ENCODE measurements around the gene ASPG. TPM values are rescaled to one million over a fixed set of nuclear protein-coding genes. Genes with fewer than 3 reads are reported as not detected.
A peak's percentile ranks its signal among the peaks of the same experiment; 100 is the strongest.

The ASPG gene
- total RNA-seq, 3 donors from 2014 or later (not counting 1 experiment from before 2014, with no cell fraction given): not detected

GRCh38 chr14:104094709-104095425 is 9.4 kb downstream of the ASPG start:
- no peaks in the 10 kb centered on the region for H3K9me3 ChIP-seq (ENCODE audit: control insufficient read depth, insufficient read depth, low read length)
- H3K4me3 ChIP-seq (ENCODE audit: low read length): no peak overlapping the region
- H3K36me3 ChIP-seq (ENCODE audit: control insufficient read depth, insufficient read depth, low read length): no peaks in the 10 kb centered on the region
- ATAC-seq (peak; percentile 63 to 80 (median 76)), DNase-seq (peak; percentile 73 to 81)
- Mint-ChIP-seq H3K4me3 (no peak overlapping the region), H3K4me1 (peaks cover 5 to 7% of the 10 kb centered on the region in 2 donors), H3K36me3 (no peaks in the 10 kb centered on the region), H3K9me3 (no peaks in the 10 kb centered on the region), H3K27me3 (ENCODE audit: low read depth in 2 of 2) (peaks cover 0 to 3% of the 10 kb centered on the region in 2 donors), H3K27ac (no peak overlapping the region)
- 52% methylated on average over 35 of the region's 35 CpGs for WGBS (ENCODE audit: insufficient coverage)
- peak; percentile 91 for TF ChIP-seq CTCF (IDR thresholded peaks at IDR 0.05)
- no peak overlapping the region for H3K27ac ChIP-seq (ENCODE audit: low read length)
- H3K27me3 ChIP-seq (ENCODE audit: control insufficient read depth, insufficient read depth, low read length): no peaks in the 10 kb centered on the region
- intact Hi-C loops (cut with micrococcal nuclease): loop anchor here (5.0 kb wide), 1 partner anchor 467 kb away; no protein-coding TSS in a partner anchor
- peaks cover 11% of the 10 kb centered on the region for H3K4me1 ChIP-seq (ENCODE audit: control insufficient read depth, insufficient read depth, low read length)

- H3K9me3 ChIP-seq (ENCODE audit: control insufficient read depth, insufficient read depth, low read length): no peaks in the 10 kb centered on the region
- H3K27me3 Mint-ChIP-seq (ENCODE audit: low read depth in 2 of 2): peaks cover 0 to 3% of the 10 kb centered on the region in 2 donors
Observed at GRCh38 chr14:104095426-104096310, 10.2 kb downstream of the ASPG start.

GRCh38 chr14:104096318-104096717 is 10.8 kb downstream of the ASPG start:
- no peak for ATAC-seq
- intact Hi-C loops (cut with micrococcal nuclease): no loop called here
- Mint-ChIP-seq H3K36me3 (no peaks in the 10 kb centered on the region), H3K27ac (no peak overlapping the region), H3K4me1 (peaks cover 5 to 7% of the 10 kb centered on the region in 2 donors), H3K9me3 (no peaks in the 10 kb centered on the region), H3K27me3 (ENCODE audit: low read depth in 2 of 2) (peaks cover 0 to 3% of the 10 kb centered on the region in 2 donors), H3K4me3 (no peak overlapping the region)
- H3K4me3 ChIP-seq (ENCODE audit: low read length): no peak overlapping the region
- no peaks in the 10 kb centered on the region for H3K9me3 ChIP-seq (ENCODE audit: control insufficient read depth, insufficient read depth, low read length)
- H3K27me3 ChIP-seq (ENCODE audit: control insufficient read depth, insufficient read depth, low read length): no peaks in the 10 kb centered on the region
- no peak overlapping the region for H3K27ac ChIP-seq (ENCODE audit: low read length)
- H3K36me3 ChIP-seq (ENCODE audit: control insufficient read depth, insufficient read depth, low read length): no peaks in the 10 kb centered on the region
- WGBS (ENCODE audit: insufficient coverage): 83% methylated on average over 14 of the region's 14 CpGs
- H3K4me1 ChIP-seq (ENCODE audit: control insufficient read depth, insufficient read depth, low read length): peaks cover 11% of the 10 kb centered on the region
- TF ChIP-seq CTCF (IDR thresholded peaks at IDR 0.05): no peak
- DNase-seq: no peak

More at GRCh38 chr14:104095426-104096310, 10.2 kb downstream of the ASPG start:
- Mint-ChIP-seq H3K4me3 (no peak overlapping the region), H3K9me3 (no peaks in the 10 kb centered on the region), H3K4me1 (peaks cover 5 to 7% of the 10 kb centered on the region in 2 donors), H3K27ac (no peak overlapping the region), H3K36me3 (no peaks in the 10 kb centered on the region)
- no peak for TF ChIP-seq CTCF (IDR thresholded peaks at IDR 0.05)
- intact Hi-C loops (cut with micrococcal nuclease): no loop called here
- 88% methylated on average over 30 of the region's 31 CpGs for WGBS (ENCODE audit: insufficient coverage)
- H3K4me1 ChIP-seq (ENCODE audit: control insufficient read depth, insufficient read depth, low read length): peaks cover 11% of the 10 kb centered on the region
- ATAC-seq: no peak
- H3K36me3 ChIP-seq (ENCODE audit: control insufficient read depth, insufficient read depth, low read length): no peaks in the 10 kb centered on the region
- DNase-seq: no peak
- H3K27me3 ChIP-seq (ENCODE audit: control insufficient read depth, insufficient read depth, low read length): no peaks in the 10 kb centered on the region
- H3K4me3 ChIP-seq (ENCODE audit: low read length): no peak overlapping the region
- H3K27ac ChIP-seq (ENCODE audit: low read length): no peak overlapping the region
